Right atrium auricular region (tissue), 2 donors: ENCODE data around the gene LIN54. TPM values are rescaled to one million over a fixed set of nuclear protein-coding genes. Genes with fewer than 3 reads are reported as not detected.

Experiments
- DNase-seq: peaks from one replicate; pipeline ENCODE4 v3.0.0-alpha.2; 2019; ENCODE audit warnings: low spot score
- H3K27ac ChIP-seq, 2 donors: fragments of 200-600 bp; sonication (generic); 1 replicate in 1 of 2; 2 replicates in 1 of 2; pipeline ENCODE4 v1.5.1; 2016 to 2019
- H3K27me3 ChIP-seq, 2 donors: fragments of 200-600 bp; sonication (generic); one replicate each; pipeline versions ENCODE4 v1.5.1 to v1.6.0; 2017 to 2019
- H3K36me3 ChIP-seq: fragments of 200-600 bp; sonication (generic); one replicate; pipeline ENCODE4 v1.5.1; 2016
- H3K4me1 ChIP-seq, 2 donors: fragments of 200-600 bp; sonication (generic); one replicate each; pipeline versions ENCODE4 v1.5.1 to v1.6.0; 2017 to 2019
- H3K4me3 ChIP-seq, 2 donors: fragments of 200-600 bp; sonication (generic); 1 replicate in 1 of 2; 2 replicates in 1 of 2; pipeline ENCODE4 v1.5.1; 2017 to 2019; ENCODE audit warnings: mild to moderate bottlenecking in 1 of 2, moderate library complexity in 1 of 2
- H3K9me3 ChIP-seq, 2 donors: fragments of 200-600 bp; sonication (generic); one replicate each; pipeline ENCODE4 v1.5.1; 2019
- total RNA-seq, 2 donors: library from RNA; depleted of rRNA; stranded (reverse); fragments of >200 nt; gene quantifications; one replicate each; pipeline ENCODE4 v1.1.0, GENCODE V29; 2016
- TF ChIP-seq, protein P1 (sequence below), 2 donors: fragments of 200-600 bp; sonication (generic); IDR thresholded peaks; one replicate each; pipeline ENCODE4 v1.5.1; 2019; ENCODE audit warnings: antibody characterized with exemption in 2 of 2

The LIN54 gene
- total RNA-seq, 2 donors from 2014 or later: 4.8 to 6.2 TPM

- no peaks in the 10 kb centered on the region for H3K36me3 ChIP-seq
- H3K4me1 ChIP-seq: no peaks in the 10 kb centered on the region
- no peak overlapping the region for H3K4me3 ChIP-seq
- H3K27me3 ChIP-seq: no peaks in the 10 kb centered on the region
- no peaks in the 10 kb centered on the region for H3K9me3 ChIP-seq
- no peak overlapping the region for H3K27ac ChIP-seq
- no peak for DNase-seq
- TF ChIP-seq, protein P1, sequence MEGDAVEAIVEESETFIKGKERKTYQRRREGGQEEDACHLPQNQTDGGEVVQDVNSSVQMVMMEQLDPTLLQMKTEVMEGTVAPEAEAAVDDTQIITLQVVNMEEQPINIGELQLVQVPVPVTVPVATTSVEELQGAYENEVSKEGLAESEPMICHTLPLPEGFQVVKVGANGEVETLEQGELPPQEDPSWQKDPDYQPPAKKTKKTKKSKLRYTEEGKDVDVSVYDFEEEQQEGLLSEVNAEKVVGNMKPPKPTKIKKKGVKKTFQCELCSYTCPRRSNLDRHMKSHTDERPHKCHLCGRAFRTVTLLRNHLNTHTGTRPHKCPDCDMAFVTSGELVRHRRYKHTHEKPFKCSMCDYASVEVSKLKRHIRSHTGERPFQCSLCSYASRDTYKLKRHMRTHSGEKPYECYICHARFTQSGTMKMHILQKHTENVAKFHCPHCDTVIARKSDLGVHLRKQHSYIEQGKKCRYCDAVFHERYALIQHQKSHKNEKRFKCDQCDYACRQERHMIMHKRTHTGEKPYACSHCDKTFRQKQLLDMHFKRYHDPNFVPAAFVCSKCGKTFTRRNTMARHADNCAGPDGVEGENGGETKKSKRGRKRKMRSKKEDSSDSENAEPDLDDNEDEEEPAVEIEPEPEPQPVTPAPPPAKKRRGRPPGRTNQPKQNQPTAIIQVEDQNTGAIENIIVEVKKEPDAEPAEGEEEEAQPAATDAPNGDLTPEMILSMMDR (IDR thresholded peaks at IDR 0.05): no peak
Measured at GRCh38 chr4:82951196-82951595, 59.4 kb downstream of the LIN54 start.

DNA sequence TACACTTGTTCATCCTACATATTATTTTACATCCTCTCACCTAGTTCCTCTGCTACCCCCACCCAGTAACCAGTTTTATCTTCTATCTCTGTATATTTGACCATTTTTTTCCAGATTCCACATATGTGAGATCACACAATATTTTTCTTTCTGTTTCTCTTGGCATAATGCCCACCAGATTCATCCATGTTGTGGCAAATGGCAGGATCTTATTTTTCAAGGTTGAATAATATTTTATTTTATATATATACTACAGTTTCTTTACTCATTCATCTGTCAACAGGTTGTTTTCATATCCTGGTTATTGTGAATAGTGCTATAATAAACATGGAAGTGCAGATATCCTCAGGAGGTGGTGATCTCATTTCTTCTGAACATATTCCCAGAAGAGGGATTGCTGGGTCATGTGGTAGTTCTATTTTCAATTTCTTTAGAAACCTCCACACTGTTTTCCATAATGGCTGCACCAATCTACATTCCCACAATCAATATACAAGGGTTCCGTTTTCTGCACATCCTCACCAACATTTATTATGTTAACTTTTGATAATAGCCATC is 61.9 kb downstream of the LIN54 start:
- Histone ChIP-seq H3K36me3 (no peaks in the 10 kb centered on the region), H3K4me1 (no peaks in the 10 kb centered on the region), H3K9me3 (no peaks in the 10 kb centered on the region), H3K27me3 (no peaks in the 10 kb centered on the region), H3K27ac (no peak overlapping the region), H3K4me3 (no peak overlapping the region)
- DNase-seq: no peak
- TF ChIP-seq, protein P1 (IDR thresholded peaks at IDR 0.05): no peak

DNA sequence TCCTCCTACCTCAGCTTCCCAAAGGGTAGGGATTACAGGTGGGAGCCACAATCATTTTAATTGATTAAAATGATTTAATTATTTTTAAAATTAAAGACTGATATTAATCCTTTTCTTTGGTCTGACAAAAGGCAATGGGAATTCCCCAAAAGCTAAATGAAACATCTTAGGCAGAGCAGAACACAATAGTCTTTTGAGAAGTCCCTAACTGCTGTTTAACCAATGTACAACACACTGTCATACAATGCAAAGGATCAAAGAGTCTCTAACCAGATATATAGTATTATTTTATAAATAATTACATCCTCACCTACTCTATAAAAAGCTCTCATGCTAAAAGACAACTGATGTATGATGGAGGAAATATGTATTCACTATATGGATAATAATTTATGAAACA is 63.1 kb downstream of the LIN54 start:
- no peak overlapping the region for H3K4me3 ChIP-seq
- no peaks in the 10 kb centered on the region for H3K36me3 ChIP-seq
- H3K27ac ChIP-seq: no peak overlapping the region
- H3K9me3 ChIP-seq: no peaks in the 10 kb centered on the region
- no peaks in the 10 kb centered on the region for H3K4me1 ChIP-seq
- TF ChIP-seq, protein P1 (IDR thresholded peaks at IDR 0.05): no peak
- no peaks in the 10 kb centered on the region for H3K27me3 ChIP-seq
- no peak for DNase-seq

- Histone ChIP-seq H3K27ac (no peak overlapping the region), H3K36me3 (peaks cover 19% of the 10 kb centered on the region), H3K4me3 (no peak overlapping the region), H3K9me3 (no peaks in the 10 kb centered on the region), H3K27me3 (no peaks in the 10 kb centered on the region), H3K4me1 (no peaks in the 10 kb centered on the region)
- no peak for DNase-seq
- TF ChIP-seq, protein P1 (IDR thresholded peaks at IDR 0.05): no peak
Measured at GRCh38 chr4:82939414-82939813, 71.2 kb downstream of the LIN54 start.

DNA sequence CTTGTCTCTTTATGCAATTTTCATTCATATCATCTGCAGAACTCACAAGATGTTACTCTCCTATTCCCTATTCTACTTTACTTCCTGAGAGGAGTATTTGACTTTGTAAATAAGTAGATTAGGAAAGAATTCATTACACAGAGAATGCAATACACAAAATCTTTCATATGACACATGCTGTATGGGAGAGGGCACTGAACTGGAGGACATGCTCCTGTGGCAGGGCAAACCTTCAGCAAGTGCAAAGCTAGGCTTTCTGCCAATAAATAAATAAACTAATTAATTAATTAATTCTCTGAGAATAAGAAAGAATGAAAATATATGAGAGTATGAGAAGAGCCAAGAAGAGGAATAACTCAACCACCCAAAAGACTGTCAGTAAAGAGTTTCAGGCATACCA is 76.2 kb downstream of the LIN54 start:
- Histone ChIP-seq H3K9me3 (no peaks in the 10 kb centered on the region), H3K27me3 (no peaks in the 10 kb centered on the region), H3K4me1 (no peaks in the 10 kb centered on the region), H3K27ac (no peak overlapping the region), H3K36me3 (peaks cover 18% of the 10 kb centered on the region), H3K4me3 (no peak overlapping the region)
- TF ChIP-seq, protein P1 (IDR thresholded peaks at IDR 0.05): no peak
- no peak for DNase-seq
